GM18858 (cell line): ENCODE results near the gene NRP2.

Experiments used
- ATAC-seq: cut with Tn5 transposase; IDR thresholded peaks from one replicate; pipeline ENCODE4 v1.9.1; 2021; ENCODE audit not compliant: unreplicated experiment

NRP2 gene

GRCh38 chr2:205800773-205801172, 118.5 kb downstream of the NRP2 start:
- ATAC-seq, result no peak

GRCh38 chr2:205802065-205802464, 119.8 kb downstream of the NRP2 start:
- ATAC-seq, result no peak

- no peak for ATAC-seq
Observed at GRCh38 chr2:205802941-205803340, 120.6 kb downstream of the NRP2 start.

GRCh38 chr2:205803500-205803899, 121.2 kb downstream of the NRP2 start:
- ATAC-seq, result no peak

- no peak for ATAC-seq
Observed at GRCh38 chr2:205805136-205805535, 122.8 kb downstream of the NRP2 start.

- no peak for ATAC-seq
Observed at GRCh38 chr2:205806143-205806905, 124.0 kb downstream of the NRP2 start.

- ATAC-seq, result no peak
Observed at GRCh38 chr2:205807229-205807628, 124.9 kb downstream of the NRP2 start.

- ATAC-seq, result no peak
Observed at GRCh38 chr2:205807758-205808157, 125.5 kb downstream of the NRP2 start.

- ATAC-seq, result no peak
Observed at GRCh38 chr2:205808486-205809121, 126.3 kb downstream of the NRP2 start.

- ATAC-seq, result no peak
Observed at GRCh38 chr2:205811387-205811786, 129.1 kb downstream of the NRP2 start.

- ATAC-seq, result no peak
Observed at GRCh38 chr2:205814039-205814364, 131.7 kb downstream of the NRP2 start.

- ATAC-seq, result no peak
Observed at GRCh38 chr2:205815673-205816072, 133.4 kb downstream of the NRP2 start.

GRCh38 chr2:205816268-205816667, 134.0 kb downstream of the NRP2 start:
- no peak for ATAC-seq

- no peak for ATAC-seq
Observed at GRCh38 chr2:205822579-205822978, 140.3 kb downstream of the NRP2 start.

- no peak for ATAC-seq
Observed at GRCh38 chr2:205827809-205828365, 145.6 kb downstream of the NRP2 start.

- no peak for ATAC-seq
Observed at GRCh38 chr2:205833864-205834263, 151.6 kb downstream of the NRP2 start.

- no peak for ATAC-seq
Observed at GRCh38 chr2:205834796-205835195, 152.5 kb downstream of the NRP2 start.

GRCh38 chr2:205835251-205835791, 153.0 kb downstream of the NRP2 start:
- ATAC-seq, result no peak

GRCh38 chr2:205835923-205836322, 153.6 kb downstream of the NRP2 start:
- no peak for ATAC-seq

GRCh38 chr2:205836477-205837221, 154.3 kb downstream of the NRP2 start:
- ATAC-seq, result no peak

- no peak for ATAC-seq
Observed at GRCh38 chr2:205837663-205838062, 155.4 kb downstream of the NRP2 start.
